NOMO-1 treated with dmso at 0.1 percent for 144 hours (cell line): Measurements from ENCODE around the gene ANKZF1.
"Not testable (repeated sequence)": the region's sequence is repeated elsewhere in the genome, so short reads cannot be mapped to it uniquely, and the experiment has no call there.

Source experiments
- DNase-seq: peaks from one replicate; lab custom pipeline; 2025; ENCODE audit not compliant: unreplicated experiment; lab: John Stamatoyannopoulos, UW

ANKZF1 gene

GRCh38 chr2:219253753-219254589 lies 24.4 kb downstream of the ANKZF1 start, which contains the start of gene TUBA4A:
TUBA4A (minus strand) TSS chr2:219253918; CDS start chr2:219253858, 60 bp downstream.
- peak; percentile 49 for DNase-seq

- DNase-seq: peak; percentile 68
These were observed 25.1 kb downstream of the ANKZF1 start for GRCh38 chr2:219254590-219255201.

GRCh38 chr2:219258942-219259341 lies 29.3 kb downstream of the ANKZF1 start:
- DNase-seq: not testable (repeated sequence)

- DNase-seq: no peak
These were observed 31.6 kb downstream of the ANKZF1 start for GRCh38 chr2:219261024-219261855.

- DNase-seq: no peak
These were observed 36.6 kb downstream of the ANKZF1 start for GRCh38 chr2:219266232-219266631.

GRCh38 chr2:219266886-219267285 lies 37.3 kb downstream of the ANKZF1 start:
- no peak for DNase-seq

- no peak for DNase-seq
These were observed 38.7 kb downstream of the ANKZF1 start for GRCh38 chr2:219268294-219268693.

- no peak for DNase-seq
These were observed 39.9 kb downstream of the ANKZF1 start for GRCh38 chr2:219269362-219270054.

- no peak for DNase-seq
These were observed 40.4 kb downstream of the ANKZF1 start for GRCh38 chr2:219270055-219270372.

GRCh38 chr2:219271021-219271420 lies 41.4 kb downstream of the ANKZF1 start:
- DNase-seq: no peak

GRCh38 chr2:219272356-219272755 lies 42.8 kb downstream of the ANKZF1 start:
- DNase-seq: no peak

GRCh38 chr2:219272995-219273394 lies 43.4 kb downstream of the ANKZF1 start:
- no peak for DNase-seq

- no peak for DNase-seq
These were observed 44.3 kb downstream of the ANKZF1 start for GRCh38 chr2:219273937-219274336.

GRCh38 chr2:219274361-219274921 lies 44.8 kb downstream of the ANKZF1 start:
- no peak for DNase-seq

- peak; percentile 46 for DNase-seq
These were observed 48.4 kb downstream of the ANKZF1 start for GRCh38 chr2:219277703-219278654.

- no peak for DNase-seq
These were observed 49.1 kb downstream of the ANKZF1 start for GRCh38 chr2:219278655-219279150.

- DNase-seq: peak; percentile 98
These were observed 49.7 kb downstream of the ANKZF1 start, which contains the start of gene DNAJB2 for GRCh38 chr2:219279151-219279915. DNAJB2 (plus strand) TSS chr2:219279366; CDS start chr2:219279834, 468 bp downstream.

GRCh38 chr2:219279916-219280516 lies 50.4 kb downstream of the ANKZF1 start:
- no peak for DNase-seq
